GM06990 (cell line): ENCODE measurements around the gene FER.
"Not testable (repeated sequence)": the region's sequence is repeated elsewhere in the genome, so short reads cannot be mapped to it uniquely, and the experiment has no call there.

ENCODE experiments used
- DNase-seq: peaks from one replicate; pipeline ENCODE4 v3.0.0-alpha.2; 2011; ENCODE audit not compliant: insufficient read length; ENCODE audit errors: extremely low read depth
- H3K27me3 ChIP-seq: replicated peaks from 2 replicates; pipeline ENCODE4 v1.6.0; 2011; ENCODE audit warnings: low read length; ENCODE audit not compliant: control insufficient read depth, insufficient read depth
- H3K36me3 ChIP-seq: 2 replicates; pipeline ENCODE4 v1.5.1; 2011; ENCODE audit warnings: low read length; ENCODE audit not compliant: control insufficient read depth, insufficient read depth
- H3K4me3 ChIP-seq: replicated peaks from 2 replicates; pipeline ENCODE4 v1.5.1; 2011; ENCODE audit warnings: low read depth, mild to moderate bottlenecking, control low read depth, low read length
- TF ChIP-seq, protein P1 (sequence below): IDR thresholded peaks from 2 replicates; pipeline ENCODE4 v1.5.1; 2011; ENCODE audit warnings: low read length, control low read depth, mild to moderate bottlenecking, inconsistent platforms; ENCODE audit not compliant: insufficient read depth, poor library complexity, severe bottlenecking

FER gene

DNA sequence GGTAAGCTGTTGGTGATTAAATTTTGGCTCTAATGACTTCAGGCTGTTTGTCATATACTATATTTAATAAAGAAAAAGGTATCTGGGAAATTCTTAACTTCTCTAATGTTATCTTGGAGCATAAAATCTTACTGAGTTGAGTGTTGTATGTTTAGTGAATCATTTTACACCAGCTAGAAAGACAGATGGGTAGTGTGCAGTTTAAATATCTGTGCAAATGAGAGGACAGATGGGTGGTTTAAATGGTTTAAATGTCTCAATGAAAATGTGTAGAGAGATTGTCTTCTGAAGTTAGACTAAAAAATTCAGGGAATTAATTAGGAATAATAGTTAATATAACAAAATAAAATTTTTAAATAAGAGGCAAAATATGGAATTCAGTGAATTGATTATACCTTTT, 114.5 kb downstream of the FER start:
- DNase-seq = no peak
- Histone ChIP-seq H3K27me3 (no peaks in the 10 kb centered on the region), H3K4me3 (no peak overlapping the region), H3K36me3 (no peaks in the 10 kb centered on the region)
- TF ChIP-seq, protein P1, sequence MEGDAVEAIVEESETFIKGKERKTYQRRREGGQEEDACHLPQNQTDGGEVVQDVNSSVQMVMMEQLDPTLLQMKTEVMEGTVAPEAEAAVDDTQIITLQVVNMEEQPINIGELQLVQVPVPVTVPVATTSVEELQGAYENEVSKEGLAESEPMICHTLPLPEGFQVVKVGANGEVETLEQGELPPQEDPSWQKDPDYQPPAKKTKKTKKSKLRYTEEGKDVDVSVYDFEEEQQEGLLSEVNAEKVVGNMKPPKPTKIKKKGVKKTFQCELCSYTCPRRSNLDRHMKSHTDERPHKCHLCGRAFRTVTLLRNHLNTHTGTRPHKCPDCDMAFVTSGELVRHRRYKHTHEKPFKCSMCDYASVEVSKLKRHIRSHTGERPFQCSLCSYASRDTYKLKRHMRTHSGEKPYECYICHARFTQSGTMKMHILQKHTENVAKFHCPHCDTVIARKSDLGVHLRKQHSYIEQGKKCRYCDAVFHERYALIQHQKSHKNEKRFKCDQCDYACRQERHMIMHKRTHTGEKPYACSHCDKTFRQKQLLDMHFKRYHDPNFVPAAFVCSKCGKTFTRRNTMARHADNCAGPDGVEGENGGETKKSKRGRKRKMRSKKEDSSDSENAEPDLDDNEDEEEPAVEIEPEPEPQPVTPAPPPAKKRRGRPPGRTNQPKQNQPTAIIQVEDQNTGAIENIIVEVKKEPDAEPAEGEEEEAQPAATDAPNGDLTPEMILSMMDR = no peak

DNA sequence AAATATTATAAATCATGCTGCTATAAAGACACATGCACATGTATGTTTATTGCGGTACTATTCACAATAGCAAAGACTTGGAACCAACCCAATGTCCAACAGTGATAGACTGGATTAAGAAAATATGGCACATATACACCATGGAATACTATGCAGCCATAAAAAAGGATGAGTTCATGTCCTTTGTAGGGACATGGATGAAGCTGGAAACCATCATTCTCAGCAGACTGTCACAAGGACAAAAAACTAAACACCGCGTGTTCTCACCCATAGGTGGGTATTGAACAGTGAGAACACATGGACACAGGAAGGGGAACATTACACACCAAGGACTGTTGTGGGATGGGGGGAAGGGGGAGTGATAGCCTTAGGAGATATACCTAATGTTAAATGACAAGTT, 118.4 kb downstream of the FER start:
- not testable (repeated sequence) for H3K27me3 ChIP-seq, DNase-seq, H3K4me3 ChIP-seq, H3K36me3 ChIP-seq

DNA sequence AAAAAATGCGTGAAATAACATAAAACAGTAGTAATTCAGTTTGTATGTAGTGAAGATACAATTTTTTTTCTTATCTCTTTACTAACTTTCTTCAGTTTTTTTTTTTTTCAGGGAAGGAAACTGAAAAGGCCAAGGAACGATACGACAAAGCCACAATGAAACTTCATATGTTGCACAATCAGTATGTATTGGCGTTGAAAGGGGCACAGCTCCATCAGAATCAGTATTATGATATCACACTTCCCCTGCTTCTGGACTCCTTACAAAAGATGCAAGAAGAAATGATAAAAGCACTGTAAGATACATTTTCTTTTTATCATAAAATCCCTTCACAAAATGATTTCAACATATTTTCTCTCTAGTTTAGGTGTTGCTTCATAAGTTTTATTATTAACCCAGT, 120.0 kb downstream of the FER start:
- TF ChIP-seq, protein P1 = no peak
- no peaks in the 10 kb centered on the region for H3K27me3 ChIP-seq
- no peak for DNase-seq

DNA sequence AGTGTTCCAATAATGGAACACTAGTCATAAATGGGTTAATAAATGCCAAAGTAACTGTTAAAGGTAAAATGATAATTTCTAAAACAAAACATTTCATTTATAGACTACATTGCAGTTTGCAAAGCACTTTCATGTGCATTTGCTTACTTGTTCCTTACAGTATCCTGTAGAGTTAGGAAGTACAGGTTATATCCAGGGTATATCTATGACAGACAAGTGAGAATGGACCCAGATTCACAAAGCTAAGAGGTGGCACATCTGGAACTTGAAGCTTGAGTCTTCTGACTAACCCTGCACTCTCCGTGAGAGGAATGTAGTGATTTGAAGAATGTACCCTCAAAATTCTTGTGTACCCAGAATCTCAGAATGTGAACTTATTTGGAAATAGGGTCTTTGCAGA, 121.4 kb downstream of the FER start:
- no peaks in the 10 kb centered on the region for H3K27me3 ChIP-seq
- TF ChIP-seq, protein P1 = no peak
- no peak overlapping the region for H3K4me3 ChIP-seq
- DNase-seq = no peak
- H3K36me3 ChIP-seq = no peaks in the 10 kb centered on the region

More for the DNA sequence above, 120.0 kb downstream of the FER start:
- H3K36me3 ChIP-seq = no peaks in the 10 kb centered on the region
- H3K4me3 ChIP-seq = no peak overlapping the region

DNA sequence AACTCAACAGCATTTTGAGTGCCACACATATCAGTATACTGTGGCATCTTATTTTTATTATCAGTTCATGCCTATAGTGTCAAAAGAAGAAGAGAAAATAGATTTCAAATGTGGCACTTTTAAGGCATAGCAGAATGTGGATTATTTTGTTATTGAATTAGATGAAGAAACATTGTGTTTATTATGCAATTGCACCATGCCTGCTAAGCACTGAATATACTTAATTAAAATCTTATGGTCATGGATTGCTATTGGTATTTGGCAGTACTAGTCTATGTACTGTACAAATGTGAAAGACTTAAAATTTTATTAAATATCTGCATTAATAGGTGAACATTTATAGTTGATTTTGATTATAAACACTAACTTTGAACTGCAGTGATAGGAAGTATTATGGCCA, 128.8 kb downstream of the FER start:
- TF ChIP-seq, protein P1 = no peak
- no peaks in the 10 kb centered on the region for H3K36me3 ChIP-seq
- H3K27me3 ChIP-seq = no peaks in the 10 kb centered on the region
- no peak for DNase-seq
- H3K4me3 ChIP-seq = no peak overlapping the region

DNA sequence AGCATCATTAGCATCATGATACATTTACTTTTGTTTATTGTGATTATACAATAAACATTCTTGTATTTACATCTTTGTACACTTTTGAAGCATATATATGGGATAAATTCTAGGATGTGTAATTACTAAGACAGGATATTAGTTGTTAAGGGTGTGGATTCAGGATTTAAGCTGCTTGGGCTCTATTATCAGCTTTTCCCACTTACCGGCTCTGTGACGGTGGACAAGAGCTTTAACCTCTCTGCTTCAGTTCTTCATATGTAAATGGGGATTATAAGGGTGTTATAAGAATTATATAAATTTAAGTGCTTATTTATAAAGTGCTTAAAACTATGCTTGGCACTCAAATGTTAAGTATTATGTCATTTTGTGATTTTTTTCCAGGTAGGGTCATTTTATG, 131.1 kb downstream of the FER start:
- H3K27me3 ChIP-seq = no peaks in the 10 kb centered on the region
- no peaks in the 10 kb centered on the region for H3K36me3 ChIP-seq

More for the DNA sequence above, 131.1 kb downstream of the FER start:
- TF ChIP-seq, protein P1 = no peak
- H3K4me3 ChIP-seq = no peak overlapping the region
- no peak for DNase-seq
